ENCODE results near the gene WDR37.
A peak's percentile ranks its signal among the peaks of the same experiment; 100 is the strongest.
"Not testable (repeated sequence)": the region's sequence is repeated elsewhere in the genome, so short reads cannot be mapped to it uniquely, and the experiment has no call there.

The WDR37 gene

GRCh38 chr10:1033601-1034000 is 22.6 kb upstream of the WDR37 start:
- no peaks in the 10 kb centered on the region for H3K4me1 Mint-ChIP-seq
- H3K27me3 Mint-ChIP-seq: no peaks in the 10 kb centered on the region
- H3K9me3 Mint-ChIP-seq: no peaks in the 10 kb centered on the region
- H3K36me3 Mint-ChIP-seq: peaks cover 4% of the 10 kb centered on the region
- H3K27ac Mint-ChIP-seq: no peak overlapping the region
- H3K4me3 Mint-ChIP-seq: no peak overlapping the region

GRCh38 chr10:1034758-1035157 is 21.4 kb upstream of the WDR37 start:
- no peak overlapping the region for H3K4me3 Mint-ChIP-seq
- no peaks in the 10 kb centered on the region for H3K27me3 Mint-ChIP-seq
- peaks cover 4% of the 10 kb centered on the region for H3K36me3 Mint-ChIP-seq
- H3K4me1 Mint-ChIP-seq: no peaks in the 10 kb centered on the region
- H3K9me3 Mint-ChIP-seq: no peaks in the 10 kb centered on the region
- no peak overlapping the region for H3K27ac Mint-ChIP-seq

GRCh38 chr10:1035201-1035600 is 21.0 kb upstream of the WDR37 start:
- H3K9me3 Mint-ChIP-seq: no peaks in the 10 kb centered on the region
- H3K27me3 Mint-ChIP-seq: no peaks in the 10 kb centered on the region
- no peak overlapping the region for H3K27ac Mint-ChIP-seq

GRCh38 chr10:1036341-1036791 is 19.8 kb upstream of the WDR37 start:
- no peaks in the 10 kb centered on the region for H3K4me1 Mint-ChIP-seq
- no peaks in the 10 kb centered on the region for H3K9me3 Mint-ChIP-seq
- H3K36me3 Mint-ChIP-seq: peaks cover 5% of the 10 kb centered on the region
- peak overlapping the region; percentile 8 for H3K27ac Mint-ChIP-seq
- no peak overlapping the region for H3K4me3 Mint-ChIP-seq
- H3K27me3 Mint-ChIP-seq: no peaks in the 10 kb centered on the region

More at GRCh38 chr10:1035201-1035600, 21.0 kb upstream of the WDR37 start:
- no peaks in the 10 kb centered on the region for H3K4me1 Mint-ChIP-seq
- H3K36me3 Mint-ChIP-seq: peaks cover 4% of the 10 kb centered on the region
- no peak overlapping the region for H3K4me3 Mint-ChIP-seq

- H3K4me1 Mint-ChIP-seq: no peaks in the 10 kb centered on the region
- H3K9me3 Mint-ChIP-seq: no peaks in the 10 kb centered on the region
- H3K36me3 Mint-ChIP-seq: peaks cover 6% of the 10 kb centered on the region
- H3K4me3 Mint-ChIP-seq: no peak overlapping the region
- no peak overlapping the region for H3K27ac Mint-ChIP-seq
- no peaks in the 10 kb centered on the region for H3K27me3 Mint-ChIP-seq
These were observed 19.1 kb upstream of the WDR37 start for GRCh38 chr10:1037098-1037497.

- H3K4me3 Mint-ChIP-seq, H3K36me3 Mint-ChIP-seq, H3K27ac Mint-ChIP-seq, H3K4me1 Mint-ChIP-seq, H3K9me3 Mint-ChIP-seq, H3K27me3 Mint-ChIP-seq: not testable (repeated sequence)
These were observed 17.4 kb upstream of the WDR37 start for GRCh38 chr10:1038769-1039168.

- Mint-ChIP-seq H3K36me3 (peaks cover 8% of the 10 kb centered on the region), H3K4me3 (no peak overlapping the region), H3K27me3 (no peaks in the 10 kb centered on the region), H3K27ac (no peak overlapping the region), H3K4me1 (peaks cover 22% of the 10 kb centered on the region), H3K9me3 (no peaks in the 10 kb centered on the region)
These were observed 16.1 kb upstream of the WDR37 start for GRCh38 chr10:1040133-1040532.

GRCh38 chr10:1041514-1041913 is 14.7 kb upstream of the WDR37 start:
- no peak overlapping the region for H3K27ac Mint-ChIP-seq
- peaks cover 8% of the 10 kb centered on the region for H3K36me3 Mint-ChIP-seq
- H3K27me3 Mint-ChIP-seq: no peaks in the 10 kb centered on the region
- H3K4me1 Mint-ChIP-seq: peaks cover 30% of the 10 kb centered on the region
- no peak overlapping the region for H3K4me3 Mint-ChIP-seq
- no peaks in the 10 kb centered on the region for H3K9me3 Mint-ChIP-seq

- peaks cover 40% of the 10 kb centered on the region for H3K4me1 Mint-ChIP-seq
These were observed 12.6 kb upstream of the WDR37 start for GRCh38 chr10:1043532-1043995.

GRCh38 chr10:1044146-1044545 is 12.0 kb upstream of the WDR37 start:
- H3K36me3 Mint-ChIP-seq: peaks cover 4% of the 10 kb centered on the region
- peak overlapping the region; percentile 95 for H3K27ac Mint-ChIP-seq
- peaks cover 40% of the 10 kb centered on the region for H3K4me1 Mint-ChIP-seq
- H3K27me3 Mint-ChIP-seq: no peaks in the 10 kb centered on the region
- no peaks in the 10 kb centered on the region for H3K9me3 Mint-ChIP-seq
- H3K4me3 Mint-ChIP-seq: peak overlapping the region; percentile 80

More at GRCh38 chr10:1043532-1043995, 12.6 kb upstream of the WDR37 start:
- Mint-ChIP-seq H3K4me3 (peak overlapping the region; percentile 80), H3K27me3 (no peaks in the 10 kb centered on the region), H3K9me3 (no peaks in the 10 kb centered on the region), H3K27ac (peak overlapping the region; percentile 71), H3K36me3 (peaks cover 4% of the 10 kb centered on the region)

GRCh38 chr10:1044964-1045363 is 11.2 kb upstream of the WDR37 start:
- H3K4me1 Mint-ChIP-seq: peaks cover 40% of the 10 kb centered on the region
- H3K36me3 Mint-ChIP-seq: peaks cover 4% of the 10 kb centered on the region
- peak overlapping the region; percentile 95 for H3K27ac Mint-ChIP-seq
- peak overlapping the region; percentile 80 for H3K4me3 Mint-ChIP-seq
- no peaks in the 10 kb centered on the region for H3K27me3 Mint-ChIP-seq
- no peaks in the 10 kb centered on the region for H3K9me3 Mint-ChIP-seq

GRCh38 chr10:1045415-1045814 is 10.8 kb upstream of the WDR37 start:
- H3K4me3 Mint-ChIP-seq: peak overlapping the region; percentile 51
- peak overlapping the region; percentile 95 for H3K27ac Mint-ChIP-seq
- H3K4me1 Mint-ChIP-seq: peaks cover 44% of the 10 kb centered on the region
- no peaks in the 10 kb centered on the region for H3K9me3 Mint-ChIP-seq
- H3K36me3 Mint-ChIP-seq: peaks cover 4% of the 10 kb centered on the region
- H3K27me3 Mint-ChIP-seq: no peaks in the 10 kb centered on the region

- Mint-ChIP-seq H3K27ac (peak overlapping the region; percentile 96), H3K36me3 (peaks cover 2% of the 10 kb centered on the region), H3K9me3 (no peaks in the 10 kb centered on the region), H3K4me1 (peaks cover 69% of the 10 kb centered on the region), H3K4me3 (peak overlapping the region; percentile 97), H3K27me3 (no peaks in the 10 kb centered on the region)
These were observed 8.2 kb upstream of the WDR37 start for GRCh38 chr10:1047937-1048336.

GRCh38 chr10:1048349-1048731 is 7.8 kb upstream of the WDR37 start:
- Mint-ChIP-seq H3K36me3 (peaks cover 1% of the 10 kb centered on the region), H3K27ac (peak overlapping the region; percentile 96), H3K4me1 (peaks cover 69% of the 10 kb centered on the region), H3K9me3 (no peaks in the 10 kb centered on the region), H3K4me3 (peak overlapping the region; percentile 97), H3K27me3 (no peaks in the 10 kb centered on the region)

GRCh38 chr10:1048732-1049424 is 7.3 kb upstream of the WDR37 start, which contains the start of gene IDI1:
Gene IDI1 (minus strand): TSS chr10:1049119. CDS start chr10:1049003, 116 bp downstream.
- peaks cover 69% of the 10 kb centered on the region for H3K4me1 Mint-ChIP-seq

GRCh38 chr10:1049425-1049958 is 6.7 kb upstream of the WDR37 start:
- H3K9me3 Mint-ChIP-seq: no peaks in the 10 kb centered on the region
- peak overlapping the region; percentile 97 for H3K4me3 Mint-ChIP-seq
- H3K27me3 Mint-ChIP-seq: no peaks in the 10 kb centered on the region
- no peaks in the 10 kb centered on the region for H3K36me3 Mint-ChIP-seq
- H3K27ac Mint-ChIP-seq: peak overlapping the region; percentile 96
- peaks cover 69% of the 10 kb centered on the region for H3K4me1 Mint-ChIP-seq

More at GRCh38 chr10:1048732-1049424, 7.3 kb upstream of the WDR37 start, which contains the start of gene IDI1:
- Mint-ChIP-seq H3K27ac (peak within 1 kb of the TSS; percentile 96), H3K36me3 (no peaks in the 10 kb centered on the region), H3K27me3 (no peaks in the 10 kb centered on the region), H3K9me3 (no peaks in the 10 kb centered on the region), H3K4me3 (peak within 1 kb of the TSS; percentile 97)

Data from activated naive CD4-positive, alpha-beta T cell treated with anti-CD3 and anti-CD28 coated beads, Interleukin-2, amount 50 U/mL, for 24 hours (primary cell).